ENCODE results near the gene DUSP16. TPM values are rescaled to one million over a fixed set of nuclear protein-coding genes. Genes with fewer than 3 reads are reported as not detected.
"Not testable (repeated sequence)": the region's sequence is repeated elsewhere in the genome, so short reads cannot be mapped to it uniquely, and the experiment has no call there.

DUSP16 gene, protein sequence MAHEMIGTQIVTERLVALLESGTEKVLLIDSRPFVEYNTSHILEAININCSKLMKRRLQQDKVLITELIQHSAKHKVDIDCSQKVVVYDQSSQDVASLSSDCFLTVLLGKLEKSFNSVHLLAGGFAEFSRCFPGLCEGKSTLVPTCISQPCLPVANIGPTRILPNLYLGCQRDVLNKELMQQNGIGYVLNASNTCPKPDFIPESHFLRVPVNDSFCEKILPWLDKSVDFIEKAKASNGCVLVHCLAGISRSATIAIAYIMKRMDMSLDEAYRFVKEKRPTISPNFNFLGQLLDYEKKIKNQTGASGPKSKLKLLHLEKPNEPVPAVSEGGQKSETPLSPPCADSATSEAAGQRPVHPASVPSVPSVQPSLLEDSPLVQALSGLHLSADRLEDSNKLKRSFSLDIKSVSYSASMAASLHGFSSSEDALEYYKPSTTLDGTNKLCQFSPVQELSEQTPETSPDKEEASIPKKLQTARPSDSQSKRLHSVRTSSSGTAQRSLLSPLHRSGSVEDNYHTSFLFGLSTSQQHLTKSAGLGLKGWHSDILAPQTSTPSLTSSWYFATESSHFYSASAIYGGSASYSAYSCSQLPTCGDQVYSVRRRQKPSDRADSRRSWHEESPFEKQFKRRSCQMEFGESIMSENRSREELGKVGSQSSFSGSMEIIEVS
- 10 to 100 TPM; 28.8 to 36.2 (median 31.3) TPM for polyA plus RNA-seq (ENCODE audit: insufficient read depth in 1 of 5, insufficient read length in 5 of 5, low replicate concordance in 1 of 5)
- long read RNA-seq, donor 1, full-length matches to known transcripts: 7 of 33 reads
- long read RNA-seq, donor 1, partial matches to known transcripts: 26 of 33 reads
- long read RNA-seq, donor 1, other reads (novel, unspliced or antisense): 0 of 33 reads
- long read RNA-seq, donor 2, full-length matches to known transcripts: 3 of 3 reads
- long read RNA-seq, donor 2, partial matches to known transcripts: 0 of 3 reads
- long read RNA-seq, donor 2, other reads (novel, unspliced or antisense): 0 of 3 reads
- long read RNA-seq, donor 3, full-length matches to known transcripts: 3 of 3 reads
- long read RNA-seq, donor 3, partial matches to known transcripts: 0 of 3 reads
- long read RNA-seq, donor 3, other reads (novel, unspliced or antisense): 0 of 3 reads
- long read RNA-seq, donor 4, full-length matches to known transcripts: 3 of 10 reads
- long read RNA-seq, donor 4, partial matches to known transcripts: 7 of 10 reads
- long read RNA-seq, donor 4, other reads (novel, unspliced or antisense): 0 of 10 reads
- long read RNA-seq, donor 5, full-length matches to known transcripts: 3 of 22 reads
- long read RNA-seq, donor 5, partial matches to known transcripts: 19 of 22 reads
- long read RNA-seq, donor 5, other reads (novel, unspliced or antisense): 0 of 22 reads
- long read RNA-seq, donor 6, full-length matches to known transcripts: 4 of 43 reads
- long read RNA-seq, donor 6, partial matches to known transcripts: 39 of 43 reads
- long read RNA-seq, donor 6, other reads (novel, unspliced or antisense): 0 of 43 reads
- long read RNA-seq, donor 7, full-length matches to known transcripts: 2 of 16 reads
- long read RNA-seq, donor 7, partial matches to known transcripts: 14 of 16 reads
- long read RNA-seq, donor 7, other reads (novel, unspliced or antisense): 0 of 16 reads
- long read RNA-seq, donor 8: 0 reads

DNA sequence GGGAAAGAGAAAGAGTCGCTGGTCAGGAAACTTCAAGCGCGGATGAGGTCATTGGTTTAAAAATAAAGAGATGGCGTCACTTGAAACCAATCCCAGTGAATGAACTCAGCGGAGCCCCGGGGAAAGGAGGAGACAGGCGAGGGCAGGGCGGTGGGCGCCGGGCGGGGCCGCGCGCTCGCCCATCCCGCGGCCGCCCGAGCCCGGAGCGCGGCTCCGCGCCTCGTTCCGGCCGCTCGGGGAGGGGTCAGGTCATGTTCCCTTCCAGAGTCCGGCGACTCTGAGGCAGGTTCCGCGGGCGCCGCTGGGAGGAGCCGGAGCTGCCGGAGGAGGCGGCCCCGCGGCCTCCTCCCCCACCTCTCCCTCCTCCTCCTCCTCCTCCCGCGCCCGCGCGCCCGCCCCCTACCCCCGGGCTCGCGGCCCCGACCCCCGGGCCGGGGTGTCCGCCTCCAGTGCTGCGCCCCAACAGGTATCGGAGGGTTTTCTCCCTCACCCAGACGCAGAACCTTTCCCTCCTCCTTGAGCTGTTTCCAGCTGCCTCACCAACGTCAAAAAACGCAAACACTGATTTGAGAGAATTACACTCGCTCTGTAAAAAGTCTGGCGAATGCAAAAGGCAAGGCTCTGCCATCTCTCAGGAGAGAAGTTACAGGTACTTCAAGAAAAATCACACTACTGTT lies at the start of gene DUSP16:
Gene DUSP16 (minus strand): TSS at position 279 of the 677 bp plus-strand sequence. CDS start 41,765 bp downstream, outside the sequence.
- DNase-seq: peak; percentile 92 to 95

DNA sequence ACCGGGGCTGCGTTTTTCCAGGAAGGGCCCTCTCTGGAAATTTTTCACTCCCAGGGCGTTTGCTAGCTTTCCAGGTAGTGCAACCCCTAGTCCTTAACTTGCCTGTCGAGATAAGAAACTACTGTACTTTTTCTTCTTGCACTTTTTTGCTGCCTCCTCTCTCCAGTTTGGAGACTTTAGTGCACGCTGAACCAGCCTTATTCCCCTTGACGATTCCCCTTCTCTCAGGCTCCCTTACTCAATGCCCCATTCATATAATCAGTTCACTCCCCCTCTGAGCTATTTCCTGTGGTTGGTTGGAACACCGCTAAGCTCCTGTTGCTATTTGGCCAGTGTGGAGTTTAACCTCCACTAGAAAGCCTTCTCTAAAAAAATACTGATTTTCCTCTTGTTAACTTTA lies 49.7 kb upstream of the DUSP16 start:
- peak in 1 of 2 donors; percentile 17 for DNase-seq

DNA sequence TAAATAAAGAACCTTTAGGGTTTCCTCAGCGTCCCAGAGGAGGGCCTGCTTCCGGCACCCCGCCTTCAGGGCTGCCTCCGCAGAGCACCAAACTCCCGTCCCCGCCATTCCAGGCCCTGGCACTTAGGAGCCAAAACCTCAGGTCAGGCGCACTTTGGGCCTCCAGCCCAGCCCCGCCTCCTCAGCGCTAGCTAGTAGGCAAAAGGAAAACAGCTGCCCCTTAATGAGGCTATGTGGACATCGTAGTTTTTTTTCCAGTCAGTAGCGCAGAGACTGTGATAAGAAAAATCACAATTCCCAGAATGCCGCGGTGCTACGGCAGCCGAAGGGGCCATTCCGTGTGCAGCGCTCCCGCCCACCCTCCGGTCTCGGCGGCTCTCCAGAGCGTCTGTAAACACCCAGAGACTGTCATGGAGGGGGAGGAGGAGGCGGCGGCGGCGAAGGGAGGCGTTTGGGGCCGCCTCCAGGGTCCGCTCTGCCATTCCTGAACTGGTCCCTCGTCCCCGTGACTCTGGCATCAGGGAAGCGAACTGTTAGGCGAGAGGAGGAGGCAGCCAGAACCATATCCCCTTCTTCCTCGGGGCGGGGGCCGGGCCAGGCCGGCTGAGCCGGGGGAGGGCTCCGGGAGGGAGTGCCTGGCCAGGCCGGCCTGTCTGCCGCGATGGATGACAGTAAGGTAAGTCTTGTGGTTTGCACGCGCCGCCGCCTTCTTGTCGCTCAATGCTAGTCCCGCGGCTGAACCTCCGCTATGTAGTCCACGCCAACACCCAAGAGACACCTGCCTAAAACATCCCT lies 49.0 kb upstream of the DUSP16 start, which contains the start of gene CREBL2:
Gene CREBL2 (plus strand): TSS at position 365 of the 795 bp plus-strand sequence. CDS start 297 bp downstream, at position 662.
- DNase-seq: peak; percentile 94 to 96

DNA sequence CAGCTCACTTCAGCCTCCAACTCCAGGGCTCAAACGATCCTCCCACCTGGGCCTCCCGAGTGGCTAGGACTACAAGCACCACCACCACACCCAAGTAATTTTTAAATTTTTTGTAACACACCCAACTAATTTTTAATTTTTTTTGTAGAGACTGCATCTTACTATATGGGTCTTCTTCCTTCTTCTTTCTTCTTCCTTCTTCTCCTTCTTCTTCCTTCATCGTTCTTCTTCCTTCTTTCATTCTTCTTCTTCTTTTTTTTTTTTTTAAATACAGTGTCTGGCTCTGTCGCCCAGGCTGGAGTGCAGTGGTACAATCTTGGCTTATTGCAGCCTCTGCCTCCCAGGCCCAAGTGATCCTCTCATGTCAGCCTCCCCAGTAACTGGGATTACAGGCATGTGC lies 48.0 kb upstream of the DUSP16 start:
- DNase-seq: no peak

DNA sequence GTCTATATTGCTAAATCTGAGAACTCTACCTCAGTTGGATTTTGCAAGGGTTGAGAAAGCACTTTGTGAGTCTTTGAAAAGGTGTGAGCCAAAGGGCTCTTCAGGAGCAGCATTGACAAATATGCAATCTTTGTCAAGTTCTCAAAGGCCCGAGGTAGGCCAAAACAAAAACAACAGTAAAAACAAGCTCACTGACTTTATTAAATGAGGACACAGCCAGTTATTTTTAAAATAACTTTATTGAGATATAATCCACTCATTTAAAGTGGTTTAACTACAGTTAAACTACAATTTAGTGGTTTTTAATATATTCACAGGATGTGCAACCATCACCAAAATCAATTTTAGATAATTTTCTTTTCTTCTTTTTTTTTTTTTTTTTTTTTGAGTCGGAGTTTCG lies 47.0 kb upstream of the DUSP16 start:
- no peak for DNase-seq

DNA sequence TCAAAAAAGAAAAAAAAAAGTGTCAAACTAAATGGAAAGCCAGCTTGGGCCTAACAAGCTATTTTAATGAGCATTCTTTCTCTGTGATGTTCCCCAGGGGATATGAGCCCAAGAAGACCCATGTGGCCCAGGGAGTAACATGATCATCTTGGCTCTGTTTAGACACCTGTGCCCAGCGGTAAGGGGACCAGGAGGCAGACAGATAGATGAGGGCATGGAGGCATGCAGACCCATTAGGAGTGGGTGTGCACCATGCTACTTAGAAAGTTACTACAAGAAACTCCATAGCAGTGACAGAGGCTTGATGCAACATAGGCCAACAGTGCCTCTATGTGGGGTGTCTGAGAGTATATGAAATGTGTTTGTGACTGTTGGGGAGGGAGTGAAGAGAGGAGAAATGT lies 45.9 kb upstream of the DUSP16 start:
- no peak for DNase-seq

DNA sequence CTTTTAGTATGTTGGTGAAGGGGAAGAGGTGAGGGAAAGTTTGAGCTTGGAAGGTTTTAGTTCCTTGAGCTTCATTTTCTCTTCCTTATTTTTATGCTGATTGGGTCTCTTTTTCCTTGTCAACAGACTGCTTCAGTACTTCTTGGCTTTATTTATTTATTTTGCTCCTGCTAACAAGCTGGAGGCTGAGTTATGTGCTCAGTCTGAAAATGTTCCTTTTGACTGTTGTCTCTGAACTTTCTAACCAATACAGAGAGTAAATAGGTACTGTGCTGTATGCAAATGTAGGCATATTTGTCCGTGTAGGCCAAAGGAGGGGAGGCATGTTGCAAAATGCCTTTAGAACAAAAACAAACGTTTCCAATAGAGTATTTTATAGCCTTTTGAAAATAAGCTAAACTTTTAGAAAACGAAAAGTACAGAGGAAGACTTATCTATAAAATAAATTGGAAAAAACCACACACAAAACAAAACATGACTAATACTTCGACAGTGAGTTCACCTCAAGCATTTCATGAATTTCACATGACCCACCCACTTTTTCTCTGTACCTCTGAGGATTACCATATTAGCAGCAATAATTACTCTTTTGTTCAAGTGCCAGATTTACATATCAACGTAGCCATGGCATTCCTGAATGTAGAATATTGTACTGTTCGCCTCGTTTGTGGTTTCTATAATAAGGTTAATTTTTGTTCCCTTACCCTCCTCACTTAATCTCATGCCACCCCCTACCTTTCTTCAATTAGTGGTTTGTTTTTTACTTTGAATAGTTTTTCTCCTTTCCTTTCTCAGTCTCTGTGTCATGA lies 44.3 kb upstream of the DUSP16 start:
- no peak for DNase-seq

DNA sequence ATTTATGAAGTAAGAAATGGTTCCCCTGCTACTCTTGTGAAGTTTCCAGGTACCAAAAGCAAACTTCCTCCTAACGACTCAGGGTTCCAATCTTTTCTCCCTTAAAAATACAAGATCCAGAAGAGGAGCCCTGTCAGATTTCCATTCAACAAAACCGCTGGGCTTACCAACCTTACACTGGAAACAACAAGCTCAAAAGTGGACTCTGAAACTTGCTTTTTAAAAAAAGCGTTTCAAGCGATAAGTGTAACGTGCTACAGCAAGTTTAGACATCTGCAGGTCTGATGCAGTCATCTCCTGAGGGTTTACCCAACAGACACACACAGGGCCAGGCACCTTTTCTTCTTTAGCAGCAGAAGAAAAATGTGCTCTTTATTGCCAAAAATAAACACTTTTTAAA lies 42.1 kb upstream of the DUSP16 start:
- DNase-seq: no peak

DNA sequence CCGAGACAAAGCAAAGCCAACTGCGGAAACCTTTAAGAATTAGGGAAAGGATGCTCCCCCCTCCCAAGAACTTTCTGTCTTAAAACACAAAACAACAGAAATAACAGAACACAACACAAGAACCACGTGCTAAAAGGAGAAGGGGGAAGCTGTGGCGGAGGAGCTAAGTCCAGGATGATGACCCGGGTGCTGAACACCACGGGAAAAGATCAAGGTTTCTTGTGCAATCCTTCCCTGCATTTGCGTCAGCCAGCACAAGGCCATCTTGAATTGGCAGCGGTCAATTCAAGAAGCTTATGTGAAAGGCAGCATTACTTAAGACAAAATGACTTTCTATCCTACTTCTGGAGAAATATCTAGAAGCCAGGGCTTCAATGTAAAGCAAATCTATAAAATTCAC lies 38.0 kb upstream of the DUSP16 start:
- no peak for DNase-seq

DNA sequence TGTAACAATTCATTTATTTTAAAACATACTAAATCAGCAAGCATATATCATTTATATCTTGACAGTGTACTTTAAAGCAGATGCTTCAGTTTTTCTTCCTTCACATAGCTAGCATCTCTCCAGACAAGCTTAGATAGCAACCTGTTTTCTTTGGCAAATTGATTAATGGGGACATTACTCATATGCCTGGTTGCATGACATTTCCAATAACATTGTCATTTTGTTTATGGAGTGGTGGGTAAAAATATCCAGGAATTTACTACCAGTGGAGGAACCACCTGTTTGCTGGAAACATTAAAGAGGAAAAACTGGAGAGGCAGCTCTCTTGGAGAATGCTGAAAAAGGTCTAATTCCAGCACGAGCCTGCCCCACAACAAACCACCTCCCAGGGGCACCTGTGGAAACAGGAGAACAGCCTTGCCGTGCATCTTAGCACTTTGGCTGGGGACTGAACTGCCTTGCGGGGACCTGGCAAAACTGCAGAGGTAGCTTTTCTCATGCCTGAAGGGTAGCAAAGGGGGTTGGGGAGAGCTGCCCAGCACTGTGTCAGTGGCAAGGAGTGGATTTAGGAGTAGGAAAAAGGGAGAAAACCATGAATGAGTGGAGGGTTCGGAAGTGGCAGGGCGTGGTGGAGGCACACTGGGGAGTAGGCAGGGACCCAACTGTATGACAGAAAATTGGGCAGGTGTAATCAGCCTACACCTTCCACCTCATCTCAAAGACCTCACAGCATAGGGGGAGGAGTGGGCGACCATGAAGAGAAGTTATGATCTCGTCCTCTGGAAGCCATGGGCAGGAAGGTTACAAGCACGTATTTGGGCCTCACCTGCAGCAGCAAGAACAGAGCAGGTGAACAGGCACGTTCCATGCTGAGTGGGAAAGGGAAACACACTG lies 37.3 kb upstream of the DUSP16 start:
- DNase-seq: no peak

DNA sequence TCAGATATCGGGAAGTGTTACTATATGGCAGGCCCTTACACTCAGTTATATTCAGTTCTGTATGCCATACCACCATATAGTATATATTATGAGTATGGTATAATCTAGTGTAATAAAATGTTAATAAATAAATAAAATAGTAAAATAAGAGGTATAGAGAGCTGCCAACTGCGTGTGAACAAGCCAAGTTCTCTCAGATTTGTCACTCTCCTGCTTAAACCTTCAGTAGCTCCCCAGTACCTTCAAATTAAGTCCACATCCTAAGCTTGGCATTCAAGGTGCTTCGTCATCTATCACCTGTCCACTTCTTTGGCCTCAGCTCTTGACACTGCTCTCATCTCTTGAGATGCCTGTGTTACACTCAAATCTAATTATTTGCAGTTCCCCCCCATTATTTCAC lies 36.2 kb upstream of the DUSP16 start:
- no peak for DNase-seq

DNA sequence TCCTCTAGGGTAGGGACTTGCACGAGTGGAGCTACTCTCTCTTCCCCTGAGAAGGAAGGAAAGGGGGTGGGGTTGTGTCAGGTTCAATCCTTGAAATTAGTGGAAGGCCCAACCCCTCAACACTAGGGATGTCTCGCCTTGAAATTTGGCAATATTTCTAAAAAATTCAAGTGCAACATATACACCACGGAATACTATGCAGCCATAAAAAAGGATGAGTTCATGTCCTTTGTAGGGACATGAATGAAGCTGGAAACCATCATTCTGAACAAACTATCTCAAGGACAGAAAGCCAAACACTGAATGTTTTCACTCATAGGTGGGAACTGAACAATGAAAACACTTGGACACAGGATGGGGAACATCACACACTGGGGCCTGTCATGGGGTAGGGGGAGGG lies 33.9 kb upstream of the DUSP16 start:
- not testable (repeated sequence) for DNase-seq

DNA sequence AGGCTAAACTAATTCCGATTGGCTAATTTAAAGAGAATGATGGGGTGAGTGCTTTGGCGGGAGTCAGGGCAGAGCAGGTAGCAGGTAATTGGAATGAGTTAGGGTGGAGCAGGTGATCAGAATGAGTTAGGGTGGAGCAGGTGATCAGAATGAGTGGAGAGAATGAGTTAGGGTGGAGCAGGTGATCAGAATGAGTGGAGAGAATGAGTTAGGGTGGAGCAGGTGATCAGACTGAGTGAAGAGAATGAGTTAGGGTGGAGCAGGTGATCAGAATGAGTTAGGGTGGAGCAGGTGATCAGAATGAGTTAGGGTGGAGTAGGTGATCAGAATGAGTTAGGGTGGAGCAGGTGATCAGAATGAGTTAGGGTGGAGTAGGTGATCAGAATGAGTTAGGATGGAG lies 33.3 kb upstream of the DUSP16 start:
- DNase-seq: not testable (repeated sequence)

DNA sequence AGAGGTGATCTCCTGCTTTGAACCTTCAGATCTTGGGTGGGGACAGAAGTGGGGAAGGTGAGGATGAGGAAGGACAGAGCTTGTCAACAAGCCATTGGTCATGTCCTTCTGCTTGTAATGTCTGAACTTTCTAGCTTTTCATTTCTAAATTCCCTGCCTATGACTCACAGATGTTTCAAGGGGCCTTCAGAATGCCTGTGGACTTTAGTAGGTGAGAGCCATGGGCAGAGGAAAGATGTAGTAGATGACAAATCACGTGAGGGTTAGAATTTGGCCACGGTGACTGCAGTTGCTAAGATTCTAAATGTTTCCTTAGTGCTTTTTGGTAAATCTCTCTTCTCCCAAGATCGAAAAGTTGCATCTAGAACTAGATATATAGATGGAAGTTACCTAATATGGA lies 30.3 kb upstream of the DUSP16 start:
- DNase-seq: no peak

DNA sequence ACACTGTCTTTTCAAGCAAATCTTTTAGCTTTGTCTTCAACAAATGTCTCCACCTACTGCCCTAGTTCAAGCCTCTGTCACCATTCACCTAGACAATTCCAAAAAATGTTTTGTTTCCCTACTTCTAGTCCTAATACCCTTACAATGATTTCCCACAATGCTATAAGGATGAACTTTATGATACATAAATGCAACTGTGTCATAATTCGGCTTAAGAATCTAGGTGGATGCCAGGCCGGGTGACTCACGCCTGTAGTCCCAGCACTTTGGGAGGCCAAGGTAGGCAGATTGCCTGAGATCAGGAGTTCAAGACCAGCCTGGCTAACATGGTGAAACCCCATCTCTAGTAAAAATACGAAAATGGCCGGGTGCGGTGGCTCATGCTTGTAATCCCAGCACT lies 28.3 kb upstream of the DUSP16 start:
- DNase-seq: no peak

DNA sequence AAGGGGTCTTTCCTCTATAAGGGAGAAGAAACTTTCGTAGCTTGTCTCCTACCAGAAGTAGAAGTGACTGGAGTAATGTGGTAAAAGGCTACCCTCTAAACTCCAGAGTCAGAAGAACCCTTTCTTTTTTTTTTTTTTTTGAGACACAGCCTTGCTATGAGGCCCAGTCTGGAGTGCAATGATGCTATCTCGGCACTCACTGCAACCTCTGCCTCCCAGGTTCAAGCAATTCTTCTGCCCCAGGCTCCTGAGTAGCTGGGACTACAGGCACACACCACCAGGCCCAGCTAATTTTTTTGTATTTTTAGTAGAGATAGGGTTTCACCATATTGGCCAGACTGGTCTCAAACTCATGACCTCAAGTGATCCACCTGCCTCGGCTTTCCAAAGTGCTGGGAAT lies 25.8 kb upstream of the DUSP16 start:
- DNase-seq: not testable (repeated sequence)

DNA sequence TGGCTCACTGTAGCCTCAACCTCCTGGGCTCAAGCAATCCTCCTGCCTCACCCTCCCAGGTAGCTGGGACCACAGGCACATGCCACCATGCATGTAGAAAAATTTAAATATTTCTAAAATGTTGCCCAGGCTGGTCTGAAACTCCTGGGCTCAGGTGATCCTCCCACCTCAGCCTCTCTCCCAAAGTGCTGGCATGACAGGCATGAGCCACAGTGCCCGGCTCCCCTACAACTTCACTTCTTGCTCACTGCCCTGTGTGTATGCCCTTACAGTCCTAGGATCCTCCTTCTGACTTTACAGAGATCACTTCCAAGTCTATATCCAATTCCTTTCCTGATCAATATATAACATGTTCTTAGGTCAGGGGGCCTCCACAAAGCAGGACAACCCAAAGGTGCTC lies 25.2 kb upstream of the DUSP16 start:
- DNase-seq: no peak
